ENCODE measurements around the gene PGLYRP4.

PGLYRP4 gene

GRCh38 chr1:153288634-153289275 lies 59.9 kb downstream of the PGLYRP4 start:
- no peak for DNase-seq

All from hippocampal formation (tissue), 2 donors.